GM23338 (cell line): ENCODE results near the gene SLAMF9. TPM values are rescaled to one million over a fixed set of nuclear protein-coding genes. Genes with fewer than 3 reads are reported as not detected.

ENCODE experiments used
- ATAC-seq: fragments of 200-7000 bp; cut with Tn5 transposase; 3 replicates; pipeline ENCODE4 v1.9.1; 2020
- DNase-seq: peaks from one replicate; pipeline ENCODE4 v3.0.0-alpha.2; 2015; ENCODE audit warnings: low spot score
- H2AFZ ChIP-seq: fragments of 200-600 bp; sonication (generic); 2 replicates; pipeline ENCODE4 v1.8.0; 2016; ENCODE audit warnings: antibody characterized with exemption, mild to moderate bottlenecking, moderate library complexity
- H3F3A ChIP-seq: fragments of 200-600 bp; sonication (generic); replicated peaks from 2 replicates; pipeline ENCODE4 v1.8.0; 2017; ENCODE audit warnings: antibody characterized with exemption, mixed run types, low read depth
- H3K27ac ChIP-seq: fragments of 200-600 bp; sonication (generic); 2 replicates; pipeline ENCODE4 v1.6.1; 2016; ENCODE audit warnings: low read depth
- H3K27me3 ChIP-seq: fragments of 200-600 bp; sonication (generic); 2 replicates; pipeline ENCODE4 v1.8.0; 2016; ENCODE audit warnings: mild to moderate bottlenecking, mixed run types, moderate library complexity; ENCODE audit not compliant: insufficient read depth
- H3K36me3 ChIP-seq: fragments of 200-600 bp; sonication (generic); 2 replicates; pipeline ENCODE4 v1.8.0; 2016; ENCODE audit warnings: mild to moderate bottlenecking; ENCODE audit not compliant: insufficient read depth
- H3K4me1 ChIP-seq: fragments of 200-600 bp; sonication (generic); 2 replicates; pipeline ENCODE4 v1.8.0; 2016; ENCODE audit warnings: mild to moderate bottlenecking, moderate library complexity; ENCODE audit not compliant: insufficient read depth
- H3K4me2 ChIP-seq: fragments of 200-600 bp; sonication (generic); 2 replicates; pipeline ENCODE4 v1.7.1; 2017; ENCODE audit warnings: mixed run types
- H3K4me3 ChIP-seq: fragments of 200-600 bp; sonication (generic); 2 replicates; pipeline ENCODE4 v1.6.1; 2016; ENCODE audit warnings: mixed run types
- H3K79me2 ChIP-seq: fragments of 200-600 bp; sonication (generic); replicated peaks from 2 replicates; pipeline ENCODE4 v1.8.0; 2017; ENCODE audit warnings: mild to moderate bottlenecking; ENCODE audit not compliant: insufficient read depth
- H3K9me2 ChIP-seq: fragments of 200-600 bp; sonication (generic); 2 replicates; pipeline ENCODE4 v1.8.0; 2017; ENCODE audit not compliant: insufficient read depth
- H4K20me1 ChIP-seq: fragments of 200-600 bp; sonication (generic); replicated peaks from 2 replicates; pipeline ENCODE4 v1.8.0; 2017; ENCODE audit warnings: mild to moderate bottlenecking; ENCODE audit not compliant: insufficient read depth
- H3K27ac Mint-ChIP-seq: 2 replicates; pipeline ENCODE4 v1.8.0; 2020; ENCODE audit warnings: inconsistent platforms, mild to moderate bottlenecking, moderate library complexity, mixed read lengths
- H3K27me3 Mint-ChIP-seq: 3 replicates; pipeline ENCODE4 v1.8.0; 2022; ENCODE audit warnings: low read depth, mild to moderate bottlenecking, moderate library complexity, mixed read lengths, inconsistent platforms; ENCODE audit not compliant: insufficient read depth, poor library complexity
- H3K36me3 Mint-ChIP-seq: 3 replicates; pipeline ENCODE4 v1.8.0; 2021; ENCODE audit warnings: low read depth, mild to moderate bottlenecking, inconsistent platforms, moderate library complexity, mixed read lengths
- H3K4me1 Mint-ChIP-seq: 3 replicates; pipeline ENCODE4 v1.8.0; 2020; ENCODE audit warnings: mild to moderate bottlenecking, inconsistent platforms, mixed read lengths
- H3K4me3 Mint-ChIP-seq: 3 replicates; pipeline ENCODE4 v1.8.0; 2021; ENCODE audit warnings: moderate library complexity, mild to moderate bottlenecking, inconsistent platforms, mixed read lengths
- H3K9me3 Mint-ChIP-seq: 3 replicates; pipeline ENCODE4 v1.8.0; 2020; ENCODE audit warnings: moderate library complexity, mild to moderate bottlenecking, inconsistent platforms, mixed read lengths
- CREB1 ChIP-seq: fragments of 250-450 bp; sonication (Bioruptor Pico); IDR thresholded peaks from 2 replicates; pipeline ENCODE4 v1.5.0; 2020; ENCODE audit warnings: low read depth, mild to moderate bottlenecking, moderate library complexity
- CTCF ChIP-seq, 2 experiments: fragments of 200-600 bp in 1 of 2; sonication (generic) in 1 of 2; conservative IDR thresholded peaks; 2 replicates each; pipeline versions ENCODE4 v1.5.1 to v1.6.1; 2016 to 2017; ENCODE audit warnings: antibody characterized with exemption in 2 of 2, low read depth in 2 of 2, mild to moderate bottlenecking in 2 of 2, moderate library complexity in 1 of 2
- EZH2 ChIP-seq: fragments of 200-600 bp; sonication (generic); IDR thresholded peaks from one replicate; pipeline ENCODE4 v1.8.0; 2017; ENCODE audit warnings: antibody characterized with exemption, mild to moderate bottlenecking, low read depth; ENCODE audit not compliant: unreplicated experiment
- EZH2phosphoT487 ChIP-seq: fragments of 200-600 bp; sonication (generic); IDR thresholded peaks from one replicate; pipeline ENCODE4 v1.8.1; 2018; ENCODE audit warnings: antibody characterized with exemption; ENCODE audit not compliant: unreplicated experiment
- POLR2AphosphoS5 ChIP-seq: IDR thresholded peaks from 2 replicates; pipeline ENCODE4 v1.6.1; 2016; ENCODE audit warnings: antibody characterized with exemption, low read depth
- REST ChIP-seq: IDR thresholded peaks from one replicate; pipeline ENCODE4 v1.6.1; 2018; ENCODE audit warnings: antibody characterized with exemption; ENCODE audit not compliant: unreplicated experiment
- STAT1 ChIP-seq: IDR thresholded peaks from one replicate; pipeline ENCODE4 v1.6.1; 2016; ENCODE audit warnings: antibody characterized with exemption; ENCODE audit not compliant: unreplicated experiment
- ZNF114 ChIP-seq: fragments of 250-450 bp; sonication (Bioruptor Pico); IDR thresholded peaks from 2 replicates; pipeline ENCODE4 v1.5.0; 2020; ENCODE audit warnings: mild to moderate bottlenecking, moderate library complexity
- ZNF331 ChIP-seq: fragments of 250-450 bp; sonication (Bioruptor Pico); IDR thresholded peaks from 2 replicates; pipeline ENCODE4 v1.5.0; 2020; ENCODE audit warnings: low read depth, mild to moderate bottlenecking, moderate library complexity
- ZNF462 ChIP-seq: fragments of 250-450 bp; sonication (Bioruptor Pico); IDR thresholded peaks from 2 replicates; pipeline ENCODE4 v1.5.0; 2020; ENCODE audit warnings: mild to moderate bottlenecking, moderate library complexity
- polyA plus RNA-seq: library from polyadenylated mRNA; unstranded; fragments of >200 nt; fragmentation: Nextera tagmentation; extraction: Ambion mirVana; gene quantifications from 2 replicates; pipeline ENCODE4 v1.2.1, GENCODE V29; 2016
- total RNA-seq: library from RNA; depleted of rRNA; stranded (reverse); fragments of >200 nt; shearing (Covaris generic); gene quantifications from 2 replicates; pipeline ENCODE4 v1.2.3, GENCODE V29; 2014

The SLAMF9 gene
- total and polyA plus RNA-seq, 2 experiments from 2014 or later, result not detected

- DNase-seq (no peak), ATAC-seq (no peak; the same call in 2 of the 3 replicates)
- peaks cover 4% of the 10 kb centered on the region for H3K27me3 Mint-ChIP-seq
Observed at GRCh38 chr1:159959451-159959850, 5.4 kb upstream of the SLAMF9 start.

GRCh38 chr1:159958719-159959380, 4.8 kb upstream of the SLAMF9 start:
- H3F3A ChIP-seq, result no peaks in the 10 kb centered on the region
- H2AFZ ChIP-seq, result peak overlapping the region; percentile 7; the same call in 1 of the 2 replicates
- H3K4me1 Mint-ChIP-seq, result peaks cover 2% of the 10 kb centered on the region; the same call in 2 of the 3 replicates
- DNase-seq (no peak), ATAC-seq (no peak)
- H3K4me3 Mint-ChIP-seq, result no peak overlapping the region
- H3K4me1 ChIP-seq, result peaks cover 1% of the 10 kb centered on the region; the same call in 1 of the 2 replicates
- H3K4me3 ChIP-seq, result no peak overlapping the region
- H3K36me3 ChIP-seq, result no peaks in the 10 kb centered on the region
- H3K27me3 ChIP-seq, result no peaks in the 10 kb centered on the region
- H3K4me2 ChIP-seq, result no peak overlapping the region
- no peaks in the 10 kb centered on the region for H3K36me3 Mint-ChIP-seq
- H3K27ac ChIP-seq, result no peak overlapping the region
- H3K27me3 Mint-ChIP-seq, result peaks cover 5% of the 10 kb centered on the region
- no peaks in the 10 kb centered on the region for H3K9me3 Mint-ChIP-seq
- no peaks in the 10 kb centered on the region for H3K79me2 ChIP-seq
- no peaks in the 10 kb centered on the region for H3K9me2 ChIP-seq
- no peaks in the 10 kb centered on the region for H4K20me1 ChIP-seq
- no peak overlapping the region for H3K27ac Mint-ChIP-seq
- TF ChIP-seq EZH2phosphoT487 (no peak), ZNF331 (CRISPR knock-in tag) (no peak), CTCF (conservative IDR thresholded peaks at IDR 0.05; ENCODE audit: low read depth in 2 of 2) (no peak), CREB1 (CRISPR knock-in tag) (no peak), ZNF462 (CRISPR knock-in tag) (no peak), POLR2AphosphoS5 (no peak), STAT1 (no peak), REST (no peak)

More at GRCh38 chr1:159959451-159959850, 5.4 kb upstream of the SLAMF9 start:
- Histone ChIP-seq H3K27me3 (no peaks in the 10 kb centered on the region), H2AFZ (peak overlapping the region; percentile 7; the same call in 1 of the 2 replicates), H3F3A (no peaks in the 10 kb centered on the region), H4K20me1 (no peaks in the 10 kb centered on the region), H3K4me3 (no peak overlapping the region), H3K27ac (no peak overlapping the region), H3K36me3 (no peaks in the 10 kb centered on the region), H3K4me1 (peaks cover 7% of the 10 kb centered on the region; the same call in 1 of the 2 replicates), H3K4me2 (no peak overlapping the region), H3K79me2 (no peaks in the 10 kb centered on the region), H3K9me2 (no peaks in the 10 kb centered on the region)
- H3K9me3 Mint-ChIP-seq, result no peaks in the 10 kb centered on the region
- H3K36me3 Mint-ChIP-seq, result no peaks in the 10 kb centered on the region
- H3K4me1 Mint-ChIP-seq, result peaks cover 2% of the 10 kb centered on the region
- no peak overlapping the region for H3K27ac Mint-ChIP-seq
- no peak for TF ChIP-seq ZNF114 (CRISPR knock-in tag)
- no peak for TF ChIP-seq EZH2
- no peak for TF ChIP-seq CREB1 (CRISPR knock-in tag)
- no peak for TF ChIP-seq POLR2AphosphoS5
- TF ChIP-seq EZH2phosphoT487, result no peak
- H3K4me3 Mint-ChIP-seq, result no peak overlapping the region
